GM19455 (cell line): ENCODE results near the gene PIP5K1C.
"Not testable (repeated sequence)": the region's sequence is repeated elsewhere in the genome, so short reads cannot be mapped to it uniquely, and the experiment has no call there.

Experiments
- ATAC-seq: cut with Tn5 transposase; IDR thresholded peaks from one replicate; pipeline ENCODE4 v1.9.1; 2021; ENCODE audit not compliant: unreplicated experiment

PIP5K1C gene

GRCh38 chr19:3648037-3648905 is 52.0 kb downstream of the PIP5K1C start:
- no peak for ATAC-seq

DNA sequence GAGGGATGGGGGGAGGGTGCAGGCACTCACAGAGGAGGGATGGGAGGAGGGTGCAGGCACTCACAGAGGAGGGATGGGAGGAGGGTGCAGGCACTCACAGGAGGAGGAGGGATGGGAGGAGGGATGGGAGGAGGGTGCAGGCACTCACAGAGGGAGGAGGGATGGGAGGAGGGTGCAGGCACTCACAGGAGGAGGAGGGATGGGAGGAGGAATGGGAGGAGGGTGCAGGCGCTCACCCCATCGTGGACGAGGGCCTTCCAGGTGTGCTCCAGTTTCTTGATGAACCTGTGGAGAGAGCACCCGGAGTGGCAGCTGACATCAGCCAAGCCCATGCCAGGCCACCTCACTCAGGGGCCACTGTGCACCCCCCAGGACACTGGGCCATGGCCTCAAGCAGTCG is 53.2 kb downstream of the PIP5K1C start:
- ATAC-seq: not testable (repeated sequence)

- no peak for ATAC-seq
Observed at GRCh38 chr19:3646336-3647092, 53.8 kb downstream of the PIP5K1C start.

- no peak for ATAC-seq
Observed at GRCh38 chr19:3645726-3646125, 54.5 kb downstream of the PIP5K1C start.

DNA sequence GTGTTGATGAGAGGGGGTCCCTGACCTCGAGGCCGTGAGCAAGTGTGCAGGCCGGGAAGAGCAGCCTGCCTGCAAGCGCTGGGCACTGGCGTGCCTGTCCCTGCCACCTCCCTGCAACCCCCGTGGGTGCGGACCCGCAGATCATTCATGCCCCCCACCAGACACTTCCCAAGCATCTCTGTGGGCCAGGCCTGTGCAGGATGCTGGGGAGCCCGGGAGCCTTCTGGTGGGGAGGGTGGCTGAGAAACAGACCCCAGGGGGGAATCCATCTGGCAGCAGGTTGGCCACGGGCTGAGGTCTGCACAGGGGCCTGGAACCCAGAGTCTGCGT is 55.2 kb downstream of the PIP5K1C start:
- no peak for ATAC-seq

DNA sequence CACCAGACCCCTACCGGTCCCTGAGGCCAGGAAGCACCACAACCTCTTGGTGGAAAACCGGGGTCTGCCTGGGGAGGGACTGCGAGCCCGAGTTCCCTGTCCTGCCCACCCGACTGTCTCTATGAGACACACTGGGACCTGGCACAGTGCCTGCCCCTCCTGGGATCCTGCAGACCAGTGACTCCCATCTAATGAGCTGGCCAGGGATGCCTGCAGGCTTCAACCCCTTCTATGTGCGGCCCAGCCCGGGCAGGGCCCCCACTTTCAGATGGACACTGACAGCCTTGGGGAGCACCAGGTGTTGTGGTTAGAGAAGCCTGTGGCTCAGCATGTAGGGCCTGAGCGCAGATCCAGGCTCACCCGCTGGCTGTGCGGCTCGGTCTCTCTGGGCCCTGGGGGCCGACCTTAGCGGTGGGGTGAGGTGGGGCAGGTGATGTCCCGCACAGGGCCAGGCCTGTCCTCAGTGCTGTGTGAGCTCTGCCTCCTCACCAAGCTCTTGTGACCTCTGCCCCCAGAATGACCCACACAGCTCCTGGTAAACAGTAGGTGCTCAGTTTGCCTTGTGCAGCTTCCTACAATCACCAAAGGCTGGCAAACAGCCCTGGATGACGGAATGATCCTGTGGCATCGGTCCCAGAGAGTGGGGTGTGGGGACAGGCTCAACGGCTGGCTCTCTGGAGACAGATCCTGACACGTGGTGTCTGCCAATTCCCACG is 55.8 kb downstream of the PIP5K1C start:
- ATAC-seq: no peak

DNA sequence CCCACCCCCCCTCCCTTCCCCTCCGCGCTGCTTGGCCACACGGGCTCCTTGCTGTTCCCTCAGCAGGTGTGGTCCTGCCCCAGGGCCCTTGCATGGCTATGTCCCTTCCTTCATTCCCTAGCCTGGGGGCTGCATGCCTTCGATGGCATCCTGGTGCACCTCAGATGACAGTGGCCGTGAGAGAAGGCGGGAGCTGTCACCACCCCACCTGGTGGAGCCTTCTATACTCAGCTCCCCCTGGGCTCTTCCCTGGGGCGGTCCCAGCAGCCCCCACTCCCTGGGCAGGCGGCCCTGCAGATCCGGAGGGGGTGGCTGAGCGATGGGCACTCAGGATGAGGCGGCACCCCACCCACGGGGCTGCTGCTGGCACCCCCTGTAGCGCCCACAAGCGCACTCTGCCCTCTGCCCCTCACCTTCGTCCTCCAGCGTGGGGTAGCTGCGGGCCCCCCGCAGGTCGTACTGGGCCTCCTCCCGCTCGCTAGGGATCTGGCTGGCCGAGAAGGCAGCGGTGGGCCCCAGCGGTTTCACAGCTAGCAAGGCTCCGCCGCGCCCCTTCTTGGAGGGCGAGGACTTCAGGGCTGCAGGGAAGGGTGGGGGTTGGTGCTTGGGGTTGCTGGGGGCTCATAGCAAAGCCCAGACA is 56.5 kb downstream of the PIP5K1C start:
- ATAC-seq: no peak

DNA sequence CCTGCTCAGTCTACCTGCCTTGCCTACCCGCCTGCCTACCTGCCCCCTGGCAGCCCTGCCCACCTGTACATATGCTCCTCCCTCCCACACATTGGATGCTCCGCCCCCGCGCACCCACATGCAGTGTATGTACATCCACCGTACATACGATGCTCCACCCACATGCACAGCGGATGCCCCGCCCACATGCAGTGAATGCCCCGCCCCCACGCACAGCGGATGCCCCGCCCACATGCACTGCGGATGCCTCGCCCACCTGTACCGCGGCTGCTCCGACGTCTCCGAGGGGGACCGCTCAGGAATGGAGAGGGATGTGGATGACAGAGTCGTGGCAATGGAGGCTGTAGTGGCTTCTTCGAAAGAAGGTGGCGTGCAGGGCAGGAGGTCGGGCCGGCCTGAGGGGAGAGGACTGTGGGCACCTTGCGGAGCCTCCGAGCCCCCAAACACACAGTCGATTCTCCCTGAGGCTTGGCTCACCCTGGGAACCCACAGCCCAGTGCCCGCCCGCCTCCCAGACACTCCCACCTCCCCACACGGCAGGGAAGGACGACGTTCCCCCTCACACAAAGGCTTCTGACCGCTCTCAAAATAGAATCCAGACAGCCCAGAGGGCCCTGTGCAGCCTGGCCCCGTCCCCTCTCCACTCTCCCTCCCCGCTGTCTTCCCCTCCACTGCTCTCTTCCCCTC is 57.1 kb downstream of the PIP5K1C start:
- ATAC-seq: no peak

DNA sequence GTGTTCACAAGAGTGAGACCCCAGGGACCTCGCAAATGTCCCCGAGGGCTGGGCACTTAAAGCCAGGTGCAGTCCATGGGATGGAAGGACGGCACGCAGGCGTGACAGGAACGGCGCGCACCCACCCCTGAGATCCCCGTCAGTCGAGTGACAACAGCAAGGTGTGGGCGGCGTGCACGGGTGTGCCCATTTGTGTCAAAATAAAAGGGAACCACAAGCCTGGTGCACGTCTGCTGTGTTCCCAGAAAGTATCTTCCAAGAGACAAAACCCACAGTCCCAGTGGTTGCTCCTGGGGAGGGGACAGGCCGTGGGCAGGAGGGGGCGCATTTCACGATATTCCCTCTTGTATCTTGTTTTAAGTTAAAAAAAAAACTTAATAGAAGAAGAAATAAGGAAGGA is 58.0 kb downstream of the PIP5K1C start:
- ATAC-seq: no peak

- no peak for ATAC-seq
Observed at GRCh38 chr19:3641515-3642269, 58.6 kb downstream of the PIP5K1C start.

DNA sequence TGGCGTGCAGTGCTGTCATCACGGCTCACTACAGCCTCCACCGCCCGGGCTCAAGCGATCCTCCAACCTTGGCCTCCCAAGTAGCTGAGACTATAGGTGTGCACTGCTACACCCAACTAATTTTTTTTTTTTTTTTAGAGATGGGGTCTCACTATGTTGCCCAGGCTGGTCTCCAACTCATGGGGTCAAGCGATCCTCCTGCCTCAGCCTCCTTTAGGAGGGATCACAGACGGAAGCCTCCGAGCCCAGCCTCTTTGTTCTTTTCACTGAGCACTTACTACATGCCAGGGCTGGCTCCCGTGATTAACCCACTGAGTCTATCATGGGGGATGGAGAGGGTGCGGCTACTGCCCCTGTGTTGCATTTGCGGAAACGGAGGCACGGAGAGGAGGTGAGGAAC is 60.8 kb downstream of the PIP5K1C start:
- no peak for ATAC-seq

GRCh38 chr19:3638208-3639193 is 61.8 kb downstream of the PIP5K1C start:
- ATAC-seq: no peak

GRCh38 chr19:3637621-3638020 is 62.6 kb downstream of the PIP5K1C start:
- no peak for ATAC-seq

DNA sequence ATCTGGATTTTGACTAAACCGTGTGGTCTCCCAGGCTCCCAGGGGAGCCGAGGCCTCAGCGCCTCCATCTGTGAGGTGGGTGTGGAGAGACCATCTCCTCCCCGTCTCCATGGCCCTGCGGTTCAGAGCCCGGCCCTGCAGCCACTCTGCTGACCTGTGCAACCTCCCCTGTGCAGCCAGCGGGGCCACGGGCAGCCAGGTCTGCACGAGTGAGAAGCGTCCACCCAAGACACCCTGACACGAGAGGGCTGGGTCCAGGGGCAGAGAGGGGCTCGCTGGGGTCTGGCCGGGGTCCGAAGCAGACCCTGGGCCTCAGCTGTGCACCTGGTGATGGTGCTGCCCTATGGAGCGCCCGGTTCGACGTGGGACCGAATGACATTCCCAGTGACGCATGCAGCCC is 63.3 kb downstream of the PIP5K1C start:
- ATAC-seq: no peak

GRCh38 chr19:3636506-3636905 is 63.8 kb downstream of the PIP5K1C start:
- no peak for ATAC-seq

DNA sequence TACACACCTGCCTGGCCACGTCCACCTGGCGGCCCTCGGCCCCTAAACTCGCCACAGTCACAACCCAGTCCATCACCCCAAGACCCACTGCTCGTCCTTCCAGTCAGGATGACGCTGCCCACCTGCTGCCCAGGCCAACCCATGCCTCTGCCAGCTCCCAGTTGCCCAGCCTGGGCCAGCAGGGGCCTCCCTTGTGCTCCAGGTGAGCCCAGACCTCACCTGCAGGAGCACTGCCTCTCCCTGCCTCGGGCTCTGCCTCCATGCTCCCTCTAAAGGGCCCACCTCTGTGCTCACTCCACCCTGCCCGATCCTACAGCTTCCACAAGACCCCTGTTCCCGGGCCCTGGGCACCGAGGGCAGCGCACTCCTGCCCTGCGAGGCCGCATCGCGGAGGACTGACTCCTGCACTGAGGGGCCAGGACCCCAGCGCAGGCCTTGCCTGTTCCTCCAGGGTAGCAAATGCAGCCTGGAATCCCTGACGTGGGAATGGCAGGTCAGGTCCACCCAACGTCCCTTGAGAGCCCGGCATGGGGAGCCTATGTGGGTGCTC is 65.7 kb downstream of the PIP5K1C start:
- no peak for ATAC-seq

DNA sequence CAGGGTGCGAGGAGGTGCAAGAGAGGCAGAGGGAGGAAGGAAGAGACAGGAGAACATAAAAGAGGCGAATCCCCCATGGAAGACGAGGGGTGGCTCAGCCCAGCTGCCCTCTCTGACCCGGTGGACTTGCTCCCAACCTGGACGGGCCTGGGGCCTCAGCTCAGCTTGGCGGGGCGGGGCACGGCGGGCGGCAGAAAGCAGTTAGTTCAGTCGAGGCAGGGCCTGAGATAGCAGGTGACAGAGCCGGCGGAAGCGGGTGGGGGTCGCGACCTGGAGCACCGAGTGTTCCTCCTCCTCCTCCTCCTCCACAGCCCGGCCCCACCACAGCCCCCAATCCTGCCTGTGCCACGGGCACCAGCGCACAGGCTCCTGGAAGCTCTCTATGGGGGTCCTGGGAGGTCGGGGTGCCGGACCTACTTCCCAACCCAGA is 66.7 kb downstream of the PIP5K1C start:
- ATAC-seq: no peak

DNA sequence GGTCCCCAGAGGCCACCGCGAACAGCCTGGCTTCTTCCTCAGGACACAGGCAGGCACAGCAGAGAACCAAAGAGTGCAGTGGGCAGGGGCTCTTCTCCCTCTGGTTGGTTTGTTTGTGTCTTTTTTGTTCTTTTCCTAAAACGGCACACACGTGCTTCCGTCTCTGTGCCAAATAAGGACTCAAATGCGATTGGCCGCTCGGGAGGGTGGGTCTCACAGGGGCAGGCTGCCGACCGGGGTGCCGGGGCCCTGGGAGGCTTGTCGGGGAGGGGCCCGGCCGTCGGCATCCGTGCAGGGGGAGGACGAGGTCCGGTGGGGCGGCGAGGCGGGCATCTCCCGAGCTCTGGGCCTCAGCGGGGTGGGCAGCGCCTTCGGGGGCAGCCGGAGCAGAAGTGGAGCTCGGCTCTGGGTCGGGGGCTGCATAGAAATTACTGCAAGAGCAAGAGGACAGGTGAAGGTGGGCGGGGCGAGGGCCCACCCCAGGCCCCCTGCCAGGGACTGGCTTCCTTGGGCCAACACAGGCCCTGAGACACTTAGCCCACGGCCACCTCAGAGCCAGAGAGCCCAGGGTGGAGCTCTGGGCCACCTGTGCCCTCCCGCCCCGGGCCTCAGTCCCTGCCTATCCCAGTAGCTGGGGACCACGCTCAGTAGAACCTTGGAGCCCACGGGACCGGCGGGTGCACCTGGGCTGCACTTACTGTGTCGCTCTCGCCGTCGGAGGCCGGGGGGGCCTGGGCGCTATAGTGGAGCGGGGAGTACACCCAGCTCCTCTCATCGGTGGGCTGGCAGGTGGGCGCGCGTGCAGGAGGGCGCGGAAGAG is 67.3 kb downstream of the PIP5K1C start:
- no peak for ATAC-seq
